ENCODE data around the gene PCNX2. TPM values are rescaled to one million over a fixed set of nuclear protein-coding genes. Genes with fewer than 3 reads are reported as not detected.

Gene PCNX2
- total RNA-seq, 1 donor from 2014 or later = 18.4 TPM

DNA sequence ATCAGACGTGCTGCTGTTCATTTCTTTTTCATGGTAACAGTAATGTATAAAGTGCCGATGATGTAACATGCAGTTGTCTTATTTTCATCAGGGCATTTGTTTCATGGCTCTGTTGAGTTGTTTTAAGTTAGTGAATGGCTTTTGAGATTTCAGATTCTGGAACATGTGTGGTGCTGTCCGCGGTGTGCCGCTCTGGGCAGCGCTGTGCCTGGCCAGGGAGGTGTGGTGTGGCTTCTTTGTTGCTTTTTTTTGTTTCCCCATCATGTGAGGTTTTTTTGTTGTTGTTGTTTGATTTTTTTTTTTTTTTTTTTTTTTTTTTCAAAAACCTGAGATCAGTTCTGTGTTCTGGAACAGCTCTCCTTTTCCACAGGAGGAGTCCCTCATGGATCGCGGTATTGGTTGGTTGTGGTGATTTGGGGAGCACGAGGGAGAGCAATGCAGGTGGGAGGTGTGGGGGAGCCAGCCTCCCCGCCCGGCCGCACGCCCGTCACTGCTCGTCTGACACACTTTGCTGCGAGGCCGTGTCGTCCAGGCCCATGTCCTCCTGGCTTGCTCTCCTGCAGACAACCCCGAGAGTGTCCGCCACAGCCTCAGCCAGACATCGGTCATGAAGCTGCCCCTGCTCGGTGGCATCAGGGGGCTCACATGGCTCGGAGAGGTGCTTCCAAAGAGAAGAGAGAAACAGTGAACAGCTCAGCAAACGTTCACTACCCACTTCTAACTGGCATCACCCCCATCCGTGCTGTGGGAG lies 311.5 kb downstream of the PCNX2 start:
- no peaks in the 10 kb centered on the region for H3K27me3 Mint-ChIP-seq
- H3K4me1 Mint-ChIP-seq (ENCODE audit: unreplicated experiment) = peaks cover 23% of the 10 kb centered on the region
- peaks cover 23% of the 10 kb centered on the region for H3K36me3 Mint-ChIP-seq
- H3K27ac Mint-ChIP-seq = no peak overlapping the region
- DNase-seq (ENCODE audit: extremely low spot score, unreplicated experiment) = no peak
- H3K4me3 Mint-ChIP-seq = no peak overlapping the region
- TF ChIP-seq, protein P1, sequence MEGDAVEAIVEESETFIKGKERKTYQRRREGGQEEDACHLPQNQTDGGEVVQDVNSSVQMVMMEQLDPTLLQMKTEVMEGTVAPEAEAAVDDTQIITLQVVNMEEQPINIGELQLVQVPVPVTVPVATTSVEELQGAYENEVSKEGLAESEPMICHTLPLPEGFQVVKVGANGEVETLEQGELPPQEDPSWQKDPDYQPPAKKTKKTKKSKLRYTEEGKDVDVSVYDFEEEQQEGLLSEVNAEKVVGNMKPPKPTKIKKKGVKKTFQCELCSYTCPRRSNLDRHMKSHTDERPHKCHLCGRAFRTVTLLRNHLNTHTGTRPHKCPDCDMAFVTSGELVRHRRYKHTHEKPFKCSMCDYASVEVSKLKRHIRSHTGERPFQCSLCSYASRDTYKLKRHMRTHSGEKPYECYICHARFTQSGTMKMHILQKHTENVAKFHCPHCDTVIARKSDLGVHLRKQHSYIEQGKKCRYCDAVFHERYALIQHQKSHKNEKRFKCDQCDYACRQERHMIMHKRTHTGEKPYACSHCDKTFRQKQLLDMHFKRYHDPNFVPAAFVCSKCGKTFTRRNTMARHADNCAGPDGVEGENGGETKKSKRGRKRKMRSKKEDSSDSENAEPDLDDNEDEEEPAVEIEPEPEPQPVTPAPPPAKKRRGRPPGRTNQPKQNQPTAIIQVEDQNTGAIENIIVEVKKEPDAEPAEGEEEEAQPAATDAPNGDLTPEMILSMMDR (conservative IDR thresholded peaks at IDR 0.05) = no peak
- H3K9me3 Mint-ChIP-seq = no peaks in the 10 kb centered on the region

DNA sequence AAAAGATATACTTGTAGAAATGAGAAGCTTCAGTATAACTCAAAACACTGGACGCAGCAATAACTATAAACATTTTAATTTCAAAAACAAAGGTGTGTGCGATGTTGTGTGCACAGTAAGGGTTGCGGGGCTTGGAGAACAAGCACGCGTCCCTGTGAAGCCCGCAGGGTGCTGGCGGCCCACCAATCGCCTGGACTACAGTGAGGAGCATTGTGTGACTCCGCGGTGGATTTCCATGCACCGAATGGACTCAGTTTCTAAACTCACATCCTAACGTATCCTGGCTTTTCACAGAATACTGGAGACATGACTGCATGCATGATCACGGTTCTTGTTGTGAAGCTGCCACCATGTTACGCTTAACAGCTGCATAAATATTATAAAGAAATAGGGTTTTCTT lies 312.1 kb downstream of the PCNX2 start:
- no peaks in the 10 kb centered on the region for H3K27me3 Mint-ChIP-seq
- DNase-seq (ENCODE audit: extremely low spot score, unreplicated experiment) = no peak
- no peak overlapping the region for H3K4me3 Mint-ChIP-seq
- TF ChIP-seq, protein P1 (conservative IDR thresholded peaks at IDR 0.05) = no peak
- no peak overlapping the region for H3K27ac Mint-ChIP-seq
- no peaks in the 10 kb centered on the region for H3K9me3 Mint-ChIP-seq
- peaks cover 25% of the 10 kb centered on the region for H3K36me3 Mint-ChIP-seq
- peaks cover 20% of the 10 kb centered on the region for H3K4me1 Mint-ChIP-seq (ENCODE audit: unreplicated experiment)

GRCh38 chr1:232982238-232982944 lies 313.1 kb downstream of the PCNX2 start:
- no peak for DNase-seq (ENCODE audit: extremely low spot score, unreplicated experiment)

DNA sequence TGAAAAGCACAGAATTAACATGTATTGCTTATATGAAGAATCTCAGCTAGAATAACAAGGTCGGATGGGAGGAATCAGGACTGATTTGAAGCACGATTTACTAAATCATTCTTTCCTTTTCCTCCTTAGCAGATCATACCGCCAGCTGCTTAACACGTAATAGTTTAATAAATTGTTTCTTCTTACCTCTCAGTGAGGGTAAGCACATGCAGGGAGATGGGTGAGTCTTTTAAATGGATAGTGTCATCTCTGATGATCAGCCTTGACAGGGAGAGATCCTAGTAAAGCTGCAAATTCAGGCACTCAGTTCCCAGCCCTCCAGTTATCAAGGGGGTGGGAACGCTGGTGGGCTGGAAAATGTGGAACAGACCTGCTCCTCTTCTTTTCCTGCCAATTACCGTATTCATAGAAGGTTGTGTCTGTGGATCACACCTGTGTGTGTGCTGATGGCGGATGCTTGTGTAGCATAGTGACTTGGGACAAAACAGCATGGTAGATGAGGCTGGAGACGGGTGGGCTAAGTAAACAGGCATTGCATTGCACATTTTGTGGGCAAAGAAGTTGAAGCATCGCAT lies 314.5 kb downstream of the PCNX2 start:
- peaks cover 26% of the 10 kb centered on the region for H3K4me1 Mint-ChIP-seq (ENCODE audit: unreplicated experiment)
- H3K9me3 Mint-ChIP-seq = no peaks in the 10 kb centered on the region
- no peaks in the 10 kb centered on the region for H3K27me3 Mint-ChIP-seq
- DNase-seq (ENCODE audit: extremely low spot score, unreplicated experiment) = no peak
- H3K4me3 Mint-ChIP-seq = no peak overlapping the region
- no peak overlapping the region for H3K27ac Mint-ChIP-seq
- TF ChIP-seq, protein P1 (conservative IDR thresholded peaks at IDR 0.05) = no peak
- H3K36me3 Mint-ChIP-seq = peaks cover 39% of the 10 kb centered on the region

More at GRCh38 chr1:232982238-232982944, 313.1 kb downstream of the PCNX2 start:
- Mint-ChIP-seq H3K27me3 (no peaks in the 10 kb centered on the region), H3K4me3 (no peak overlapping the region), H3K4me1 (ENCODE audit: unreplicated experiment) (peaks cover 26% of the 10 kb centered on the region), H3K9me3 (no peaks in the 10 kb centered on the region), H3K27ac (no peak overlapping the region), H3K36me3 (peaks cover 32% of the 10 kb centered on the region)
- TF ChIP-seq, protein P1 (conservative IDR thresholded peaks at IDR 0.05) = no peak

DNA sequence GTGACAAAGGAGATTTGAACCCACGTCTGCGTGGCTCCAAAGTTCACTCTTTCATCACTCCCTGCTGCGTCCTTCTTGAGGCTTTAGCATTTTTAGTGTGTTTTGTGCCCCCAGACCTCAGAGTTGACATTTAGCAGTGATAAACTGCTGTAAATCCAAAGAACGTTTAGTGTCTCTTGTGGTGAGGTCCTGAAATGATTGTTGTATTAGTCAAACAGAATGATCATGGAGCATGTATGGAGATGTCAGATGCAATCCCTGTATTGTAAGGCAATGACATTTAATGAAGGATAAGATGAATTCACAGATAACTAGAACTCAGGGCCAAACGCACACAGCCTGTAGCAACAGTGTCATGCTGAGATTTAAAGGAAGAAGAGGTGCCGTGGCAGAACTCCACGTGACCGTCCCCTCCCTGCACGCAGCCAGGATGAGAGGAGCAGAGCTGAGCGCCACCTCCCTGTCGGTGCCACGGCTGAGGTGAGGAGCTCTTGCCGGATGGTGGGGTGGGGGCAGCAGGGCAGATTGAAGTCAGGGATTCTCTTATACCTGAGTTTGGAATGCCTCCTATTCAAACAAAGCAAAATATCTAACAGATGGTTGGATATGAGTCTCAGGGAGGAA lies 315.1 kb downstream of the PCNX2 start:
- DNase-seq (ENCODE audit: extremely low spot score, unreplicated experiment) = no peak
- Mint-ChIP-seq H3K4me1 (ENCODE audit: unreplicated experiment) (peaks cover 26% of the 10 kb centered on the region), H3K4me3 (no peak overlapping the region), H3K9me3 (no peaks in the 10 kb centered on the region), H3K36me3 (peaks cover 45% of the 10 kb centered on the region), H3K27ac (no peak overlapping the region), H3K27me3 (no peaks in the 10 kb centered on the region)
- TF ChIP-seq, protein P1 (conservative IDR thresholded peaks at IDR 0.05) = no peak

Data from type B pancreatic cell (in vitro differentiated cells).